Panc1 (cell line): ENCODE measurements around the gene PSMD1. TPM values are rescaled to one million over a fixed set of nuclear protein-coding genes. Genes with fewer than 3 reads are reported as not detected.

Experiments used
- ATAC-seq: fragments of 200-7000 bp; cut with Tn5 transposase; 2 replicates; pipeline ENCODE4 v1.9.1; 2020; ENCODE audit warnings: mild to moderate bottlenecking, moderate library complexity
- BruUV-seq: library from RNA; stranded (reverse); fragments of 400-500 nt; replicated peaks from 2 replicates; lab custom pipeline; 2021; lab: Mats Ljungman, UMichigan
- CTCF ChIA-PET: fragments of 300-600 bp; sonication (Branson Sonifier 250); formaldehyde crosslinking; loops from one replicate; lab custom pipeline; 2022; ENCODE audit warnings: antibody characterized with exemption; lab: Charles Lee
- POLR2A ChIA-PET: fragments of 300-600 bp; sonication (Branson Sonifier 250); formaldehyde crosslinking; loops from one replicate; lab custom pipeline; 2022; ENCODE audit warnings: antibody characterized with exemption; lab: Charles Lee
- DNase-seq: peaks from one replicate; pipeline ENCODE4 v3.0.0-alpha.2; 2010; ENCODE audit warnings: low read depth, low spot score
- H3K27ac ChIP-seq: 2 replicates; pipeline ENCODE4 v1.5.1; 2011; ENCODE audit warnings: mild to moderate bottlenecking, low read length, inconsistent platforms
- H3K27me3 ChIP-seq: fragments of 200-500 bp; sonication (Bioruptor generic); 2 replicates; pipeline ENCODE4 v1.6.0; 2014; ENCODE audit warnings: low read length, inconsistent platforms; ENCODE audit not compliant: control insufficient read depth, insufficient read depth
- H3K36me3 ChIP-seq: fragments of 200-500 bp; sonication (Bioruptor generic); 2 replicates; pipeline ENCODE4 v1.5.1; 2014; ENCODE audit warnings: inconsistent platforms, mild to moderate bottlenecking, low read length, moderate library complexity; ENCODE audit not compliant: control insufficient read depth, insufficient read depth
- H3K4me1 ChIP-seq: 2 replicates; pipeline ENCODE4 v1.5.1; 2011; ENCODE audit warnings: inconsistent platforms, mild to moderate bottlenecking, low read length, moderate library complexity; ENCODE audit not compliant: control insufficient read depth, insufficient read depth
- H3K4me3 ChIP-seq, 2 experiments: 2 replicates each; pipeline ENCODE4 v1.5.1; 2011 to 2012; ENCODE audit warnings: low read depth in 2 of 2, low read length in 2 of 2, mild to moderate bottlenecking in 2 of 2, inconsistent platforms in 1 of 2, moderate library complexity in 1 of 2
- H3K9me3 ChIP-seq: fragments of 200-500 bp; sonication (Bioruptor generic); 2 replicates; pipeline ENCODE4 v1.5.1; 2014; ENCODE audit warnings: low read depth, mild to moderate bottlenecking, inconsistent platforms, low read length, moderate library complexity; ENCODE audit not compliant: control insufficient read depth, insufficient read depth
- CTCF ChIP-seq: fragments of 450-650 bp; IDR thresholded peaks from 2 replicates; pipeline ENCODE4 v1.5.1; 2017; ENCODE audit warnings: mild to moderate bottlenecking
- POLR2AphosphoS5 ChIP-seq: IDR thresholded peaks from 2 replicates; pipeline ENCODE4 v1.6.1; 2012; ENCODE audit warnings: mild to moderate bottlenecking, low read depth, low read length, moderate library complexity
- REST ChIP-seq, 2 experiments: IDR thresholded peaks; 2 replicates each; pipeline ENCODE4 v1.6.1; 2011 to 2012; ENCODE audit warnings: low read depth in 2 of 2, control low read depth in 1 of 2, low read length in 1 of 2, mild to moderate bottlenecking in 1 of 2, moderate library complexity in 1 of 2; ENCODE audit not compliant: insufficient read depth in 1 of 2
- SIN3A ChIP-seq: IDR thresholded peaks from 2 replicates; pipeline ENCODE4 v1.6.1; 2012; ENCODE audit warnings: low read depth, mild to moderate bottlenecking, low read length, moderate library complexity, borderline replicate concordance; ENCODE audit not compliant: insufficient read depth
- TCF7L2 ChIP-seq: IDR thresholded peaks from 2 replicates; pipeline ENCODE4 v1.6.1; 2011; ENCODE audit warnings: mild to moderate bottlenecking, low read depth, low read length, inconsistent platforms
- in situ Hi-C: cut with HindIII; loops from 2 replicates; pipeline ENCODE4 v1.10.0; 2016; ENCODE audit warnings: low sequenced_read_pairs, low pct_unique_long_range_greater_than_20kb
- intact Hi-C: fragments of 100-400 bp; cut with micrococcal nuclease; formaldehyde crosslinking; loops from one replicate; pipeline ENCODE4 v1.10.0; 2022; ENCODE audit not compliant: unreplicated experiment
- total RNA-seq: library from RNA; stranded (reverse); gene quantifications from one replicate; pipeline ENCODE4 v1.2.1, GENCODE V29; 2021; ENCODE audit not compliant: unreplicated experiment

The PSMD1 gene
- total RNA-seq, 1 experiment from 2014 or later: 146 TPM

DNA sequence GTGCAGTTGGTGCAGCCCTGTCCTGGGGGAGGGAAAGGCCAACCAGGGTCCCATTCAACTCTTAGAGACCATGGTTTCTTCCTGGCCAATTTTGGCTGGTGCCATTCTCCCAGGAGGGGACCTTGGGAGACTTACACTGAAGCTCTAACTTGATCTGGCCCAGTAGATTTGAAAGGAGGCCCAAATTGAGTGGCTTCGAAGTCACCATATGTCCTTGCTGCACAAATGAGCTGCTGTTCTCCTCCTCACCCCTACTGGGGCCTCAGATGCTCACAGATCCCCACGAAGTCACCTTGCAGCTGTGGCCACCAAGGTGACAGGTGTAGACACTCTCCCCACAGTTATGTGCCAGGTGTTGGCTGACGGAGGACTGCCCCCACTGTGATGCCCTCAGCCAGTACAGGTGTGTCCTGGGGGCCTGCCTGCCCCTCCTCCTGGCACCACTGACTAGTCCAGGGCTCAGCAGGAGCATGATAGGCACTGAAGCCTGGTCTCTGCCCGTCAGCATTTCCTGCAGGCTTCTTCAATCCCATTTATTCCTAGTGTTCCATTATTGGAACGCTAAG, 24.0 kb upstream of the PSMD1 start:
- in situ Hi-C loops (no loop called here), intact Hi-C loops (no loop called here)
- Histone ChIP-seq H3K4me3 (no peak overlapping the region), H3K36me3 (no peaks in the 10 kb centered on the region), H3K27me3 (peaks cover 12% of the 10 kb centered on the region), H3K9me3 (no peaks in the 10 kb centered on the region), H3K4me1 (peaks cover 3% of the 10 kb centered on the region; the same call in 1 of the 2 replicates), H3K27ac (no peak overlapping the region)
- ATAC-seq: no peak
- POLR2A ChIA-PET: no interaction called here
- DNase-seq: no peak
- no TSS peak for BruUV-seq
- no peak for TF ChIP-seq SIN3A
- no peak for TF ChIP-seq POLR2AphosphoS5
- TF ChIP-seq REST (IDR thresholded peaks at IDR 0.05; ENCODE audit: insufficient read depth in 1 of 2, low read depth in 2 of 2, low read length in 1 of 2): no peak
- no peak for TF ChIP-seq CTCF
- no peak for TF ChIP-seq TCF7L2
- CTCF ChIA-PET: interaction anchor here (0.8 kb wide), 1 partner anchor 16 kb away, joined by 14 read pairs; no protein-coding TSS in a partner anchor

DNA sequence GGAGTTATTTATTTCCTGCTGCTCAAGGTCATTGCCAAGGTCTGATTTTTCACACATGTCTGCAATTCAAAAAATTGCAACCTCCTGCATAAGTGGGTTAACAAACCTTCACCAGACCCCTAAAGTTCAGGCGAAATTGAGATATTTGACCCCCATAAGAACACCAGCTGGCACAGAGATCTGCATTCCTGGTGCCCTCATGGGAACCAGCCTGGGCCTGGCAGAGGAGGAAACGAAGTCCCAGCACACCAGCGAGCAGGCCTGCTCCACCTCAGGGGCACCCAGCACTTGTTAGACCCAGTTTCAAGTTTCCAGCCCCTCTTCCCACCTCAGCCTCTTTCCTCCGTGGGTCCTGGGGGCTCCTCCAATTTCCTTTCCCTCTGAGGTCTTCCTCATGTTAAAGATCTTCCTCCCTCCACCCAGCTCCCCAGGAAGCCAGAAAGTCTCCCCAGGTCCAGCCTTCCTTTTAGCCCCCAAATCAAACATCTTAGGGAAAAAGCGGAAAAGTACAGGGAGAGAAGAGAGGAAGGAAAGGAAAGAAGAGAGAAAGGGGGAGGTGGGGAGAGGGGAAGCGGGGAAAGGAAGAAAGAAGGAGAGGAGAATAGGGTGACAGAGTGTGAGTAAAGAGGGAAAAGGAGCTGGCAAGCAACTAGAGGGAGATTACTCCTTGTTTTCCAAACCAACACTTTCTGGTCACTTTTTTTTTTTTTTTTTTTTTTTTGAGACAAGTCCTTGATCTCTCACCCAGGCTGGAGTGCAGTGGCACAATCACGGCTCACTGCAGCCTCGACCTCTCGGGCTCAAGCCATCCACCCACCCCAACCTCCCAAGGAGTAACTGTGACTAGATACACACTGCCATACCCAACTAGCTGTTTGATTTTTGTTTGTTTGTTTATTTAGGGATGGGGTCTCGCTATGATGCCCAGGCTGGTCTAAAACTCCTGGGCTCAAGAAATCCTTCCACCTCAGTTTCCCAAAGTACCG, 23.2 kb upstream of the PSMD1 start:
- in situ Hi-C loops: no loop called here
- ChIA-PET POLR2A (no interaction called here), CTCF (interaction anchor here (0.6 to 0.8 kb wide), 2 partner anchors 17 to 99 kb away, joined by 3 to 14 read pairs; no protein-coding TSS in a partner anchor)
- intact Hi-C loops: no loop called here
- no peak for TF ChIP-seq POLR2AphosphoS5
- TF ChIP-seq TCF7L2: no peak
- TF ChIP-seq REST (IDR thresholded peaks at IDR 0.05; ENCODE audit: insufficient read depth in 1 of 2, low read depth in 2 of 2, low read length in 1 of 2): no peak
- no peak for TF ChIP-seq SIN3A
- no peak for TF ChIP-seq CTCF
- Histone ChIP-seq H3K4me1 (peaks cover 3% of the 10 kb centered on the region; the same call in 1 of the 2 replicates), H3K36me3 (no peaks in the 10 kb centered on the region), H3K4me3 (no peak overlapping the region), H3K27ac (no peak overlapping the region), H3K27me3 (peaks cover 12% of the 10 kb centered on the region), H3K9me3 (no peaks in the 10 kb centered on the region)
- BruUV-seq: no TSS peak
- DNase-seq (no peak), ATAC-seq (no peak)
